ENCODE measurements around the gene NTRK3. TPM values are rescaled to one million over a fixed set of nuclear protein-coding genes. Genes with fewer than 3 reads are reported as not detected.

The NTRK3 gene
- total and polyA plus RNA-seq, 2 of the 13 experiments (the other 11 are each of a cell fraction or from before 2014, with no cell fraction given), result not detected

- H2AFZ ChIP-seq (ENCODE audit: low read length), result no peak overlapping the region
- no peak overlapping the region for H3K9ac ChIP-seq (ENCODE audit: insufficient read depth, low read depth, low read length)
- no peaks in the 10 kb centered on the region for H4K20me1 ChIP-seq (ENCODE audit: insufficient read depth, low read length)
- H3K9me3 ChIP-seq (ENCODE audit: low read length), result no peaks in the 10 kb centered on the region
- no peaks in the 10 kb centered on the region for H3K27me3 ChIP-seq (ENCODE audit: control insufficient read depth in 1 of 2, insufficient read depth in 2 of 2, low read length in 2 of 2)
- no peaks in the 10 kb centered on the region for H3K79me2 ChIP-seq (ENCODE audit: insufficient read depth, low read length)
- WGBS (ENCODE audit: low lambda C conversion rate), result 7% methylated on average over 1 of the region's 1 CpG
- no peaks in the 10 kb centered on the region for H3K4me1 ChIP-seq (ENCODE audit: insufficient read depth, low read length)
- no peaks in the 10 kb centered on the region for H3K36me3 ChIP-seq (replicated peaks in 1 of 2; ENCODE audit: control insufficient read depth in 1 of 2, insufficient read depth in 2 of 2, low read length in 2 of 2)
- intact Hi-C loops (cut with micrococcal nuclease; ENCODE audit: unreplicated experiment), result no loop called here
- H3K4me2 ChIP-seq (ENCODE audit: low read depth, low read length), result no peak overlapping the region
- ATAC-seq, result no peak
- no peak for DNase-seq (ENCODE audit: low spot score)
- no peak overlapping the region for H3K27ac ChIP-seq (ENCODE audit: extremely low read length, insufficient read depth, low read length)
- ChIA-PET POLR2A (no interaction called here), CTCF (ENCODE audit: low intra/inter-chr PET ratio, low total read pairs) (no interaction called here)
- in situ Hi-C loops (cut with HindIII; ENCODE audit: extremely low pct_ligation_motif_present, low pct_unique_long_range_greater_than_20kb), result no loop called here
- no peak for FAIRE-seq
- TF ChIP-seq KDM4B (CRISPR knock-in tag; IDR thresholded peaks at IDR 0.05) (no peak), MLX (CRISPR knock-in tag; IDR thresholded peaks at IDR 0.05) (no peak), ZNF138 (CRISPR knock-in tag; IDR thresholded peaks at IDR 0.05; ENCODE audit: low read depth) (no peak), ATF6 (CRISPR knock-in tag; conservative IDR thresholded peaks at IDR 0.05) (no peak), EHMT2 (IDR thresholded peaks at IDR 0.05; ENCODE audit: borderline replicate concordance, low read depth, low read length) (no peak), ZSCAN25 (CRISPR knock-in tag; IDR thresholded peaks at IDR 0.05) (no peak), ZNF496 (CRISPR knock-in tag; IDR thresholded peaks at IDR 0.05; ENCODE audit: insufficient replicate concordance) (no peak), KDM2A (CRISPR knock-in tag; IDR thresholded peaks at IDR 0.05; ENCODE audit: borderline replicate concordance, low read depth) (no peak), RARA (CRISPR knock-in tag; IDR thresholded peaks at IDR 0.05) (no peak)
- no peak overlapping the region for H3K4me3 ChIP-seq (replicated peaks in 1 of 3; ENCODE audit: insufficient read depth in 1 of 3, low read depth in 2 of 3, low read length in 3 of 3)
- no TSS peak for BruUV-seq (replicated peaks)
Observed at GRCh38 chr15:88076328-88076727, 180.2 kb downstream of the NTRK3 start.
